HK-2 (cell line): ENCODE measurements around the gene HOXD13.

ENCODE experiments used
- DNase-seq: peaks from one replicate; pipeline ENCODE4 v3.0.0-alpha.2; 2018; ENCODE audit not compliant: unreplicated experiment

HOXD13 gene

DNA sequence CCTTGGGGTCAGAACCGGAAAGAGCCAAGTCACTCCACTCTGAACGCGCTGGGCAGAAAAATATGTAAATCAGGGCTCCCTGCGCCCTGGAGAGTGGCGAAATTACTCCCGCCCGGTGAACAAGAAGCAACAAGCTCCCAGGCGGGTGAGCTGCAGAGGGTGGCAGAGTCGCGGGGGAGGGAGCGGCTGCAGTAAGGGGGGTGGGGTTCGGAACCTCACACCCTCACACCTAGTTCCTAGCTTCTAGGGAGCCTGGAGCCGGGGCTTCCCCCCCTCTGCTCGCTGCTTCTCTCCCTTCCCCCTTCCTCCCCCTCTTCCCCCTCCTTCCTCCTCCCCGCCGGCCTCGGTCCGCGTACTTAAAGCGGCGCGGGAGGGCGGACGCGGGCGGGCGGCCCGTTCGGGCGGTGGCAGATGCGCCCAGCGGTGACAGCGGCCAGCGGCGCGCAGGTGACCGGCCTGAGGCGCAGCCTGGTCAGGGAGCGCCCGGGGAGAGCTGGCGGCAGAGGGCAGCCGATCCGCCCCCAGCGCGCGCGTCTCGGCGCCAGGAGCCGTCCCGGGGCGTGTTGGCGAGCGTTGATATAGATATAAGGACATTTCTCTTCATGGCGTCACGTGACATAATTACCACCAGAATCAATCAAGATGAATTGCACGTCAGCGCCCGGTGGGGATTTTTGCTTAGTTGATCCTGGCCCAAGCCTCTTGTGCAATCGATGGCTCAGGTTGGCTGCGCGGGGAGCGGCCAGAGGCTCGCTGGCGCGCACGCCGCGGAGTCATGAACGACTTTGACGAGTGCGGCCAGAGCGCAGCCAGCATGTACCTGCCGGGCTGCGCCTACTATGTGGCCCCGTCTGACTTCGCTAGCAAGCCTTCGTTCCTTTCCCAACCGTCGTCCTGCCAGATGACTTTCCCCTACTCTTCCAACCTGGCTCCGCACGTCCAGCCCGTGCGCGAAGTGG lies 14.3 kb downstream of the HOXD13 start, which contains the start of gene HOXD11:
Gene HOXD11, plus strand, starts transcription at position 700 of the 959 bp plus-strand sequence. Its CDS starts 76 bp downstream, at position 776.
- DNase-seq, result peak; percentile 62

DNA sequence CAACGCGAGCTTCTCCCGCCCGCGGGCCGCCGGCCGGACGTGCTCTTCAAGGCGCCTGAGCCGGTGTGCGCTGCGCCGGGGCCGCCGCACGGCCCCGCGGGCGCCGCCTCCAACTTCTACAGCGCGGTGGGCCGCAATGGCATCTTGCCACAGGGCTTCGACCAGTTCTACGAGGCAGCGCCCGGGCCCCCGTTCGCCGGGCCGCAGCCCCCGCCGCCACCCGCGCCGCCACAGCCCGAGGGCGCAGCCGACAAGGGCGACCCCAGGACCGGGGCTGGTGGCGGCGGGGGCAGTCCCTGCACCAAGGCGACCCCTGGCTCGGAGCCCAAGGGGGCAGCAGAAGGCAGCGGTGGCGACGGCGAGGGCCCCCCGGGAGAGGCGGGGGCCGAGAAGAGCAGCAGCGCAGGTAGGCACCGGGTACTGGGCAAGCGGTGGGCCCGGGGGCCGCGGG lies 15.2 kb downstream of the HOXD13 start:
- DNase-seq, result no peak

DNA sequence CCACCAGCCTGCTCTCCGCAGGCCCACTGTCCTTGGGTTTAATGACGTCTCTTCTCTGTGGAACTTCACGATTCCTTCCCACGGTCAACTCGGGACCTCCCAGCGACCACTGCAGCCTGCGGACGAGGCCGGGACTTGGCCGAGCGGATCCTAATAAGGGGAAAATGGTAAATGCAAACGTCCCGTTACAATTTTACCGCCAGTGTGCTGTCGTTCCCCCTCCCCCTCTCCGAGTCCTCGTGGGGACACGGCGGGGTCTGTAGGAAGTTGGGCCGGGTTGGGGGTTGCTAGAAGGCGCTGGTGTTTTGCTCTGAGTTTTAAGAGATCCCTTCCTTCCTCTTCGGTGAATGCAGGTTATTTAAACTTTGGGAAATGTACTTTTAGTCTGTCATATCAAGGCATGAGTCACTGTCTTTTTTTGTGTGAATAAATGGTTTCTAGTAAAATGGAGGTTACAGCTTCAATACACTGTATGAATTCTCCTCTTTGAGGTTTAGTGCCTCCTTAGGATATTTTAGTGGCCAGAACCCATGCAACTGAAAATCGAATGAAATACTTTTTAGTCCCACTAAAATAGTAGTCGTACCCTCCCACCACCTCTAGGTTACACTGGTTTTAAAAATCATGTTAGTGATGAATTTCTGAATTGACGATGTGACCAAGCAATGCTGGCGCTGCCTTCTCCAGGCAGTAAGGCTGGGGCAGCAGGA lies 16.8 kb downstream of the HOXD13 start:
- DNase-seq, result no peak

DNA sequence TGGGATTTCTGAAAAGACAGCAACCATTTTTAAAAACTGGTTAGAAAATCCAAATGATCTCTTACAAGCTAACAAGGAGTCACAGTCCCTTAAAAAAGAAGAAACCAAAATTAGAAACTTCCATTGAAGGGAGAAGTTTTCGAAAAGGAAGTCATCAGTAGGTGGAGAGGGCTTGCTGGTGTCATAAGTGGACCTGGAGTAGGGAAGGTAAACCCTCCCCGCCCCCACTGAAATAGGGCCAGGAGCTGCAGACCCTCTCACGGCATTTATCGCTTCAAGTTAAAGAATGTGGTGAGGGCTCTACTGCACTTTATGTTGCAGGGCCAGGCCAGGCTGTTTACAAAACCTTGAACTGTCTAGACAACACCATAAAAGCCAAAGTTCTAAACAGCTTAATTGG lies 17.4 kb downstream of the HOXD13 start:
- DNase-seq, result no peak

DNA sequence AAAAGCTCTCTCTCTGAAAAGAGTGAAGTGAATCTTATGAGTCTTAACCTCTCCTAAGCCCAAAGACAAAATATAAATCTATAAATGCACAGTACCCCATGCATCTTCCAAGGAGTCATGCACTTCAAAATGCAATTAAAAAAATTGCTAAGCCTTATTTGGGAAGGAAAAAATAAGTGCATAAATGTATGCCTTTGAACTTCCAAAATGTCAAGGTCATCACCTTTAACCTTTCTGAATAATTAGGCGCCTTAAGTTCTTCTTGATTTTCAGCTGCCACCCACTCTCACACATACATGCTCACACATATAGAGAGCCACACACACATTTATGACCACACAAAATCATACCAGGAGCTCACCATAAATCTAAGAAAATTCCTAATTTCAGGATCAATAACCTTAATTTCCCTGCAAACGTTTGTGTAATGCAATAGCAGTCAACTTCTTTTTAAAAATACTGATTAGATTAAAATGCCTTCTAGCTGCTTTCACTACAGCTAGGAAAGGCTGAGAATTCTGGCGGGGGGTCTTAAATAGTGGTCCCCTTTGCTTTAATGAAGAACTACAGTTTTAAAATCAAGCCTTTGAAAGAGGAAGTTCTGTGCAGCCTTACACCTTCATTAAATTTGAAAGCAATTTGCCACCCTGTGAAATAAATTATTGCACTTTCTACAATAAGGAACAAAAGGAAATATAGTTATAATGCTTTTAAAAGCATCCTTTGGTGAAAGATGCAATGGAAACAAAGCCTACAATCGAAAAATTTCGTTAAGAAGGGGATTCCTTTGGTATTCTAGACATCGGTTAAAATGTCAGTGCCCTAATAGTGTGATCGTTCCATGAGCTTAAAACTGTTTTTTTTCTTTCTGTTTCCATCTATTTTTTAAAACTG lies 18.1 kb downstream of the HOXD13 start:
- no peak for DNase-seq

DNA sequence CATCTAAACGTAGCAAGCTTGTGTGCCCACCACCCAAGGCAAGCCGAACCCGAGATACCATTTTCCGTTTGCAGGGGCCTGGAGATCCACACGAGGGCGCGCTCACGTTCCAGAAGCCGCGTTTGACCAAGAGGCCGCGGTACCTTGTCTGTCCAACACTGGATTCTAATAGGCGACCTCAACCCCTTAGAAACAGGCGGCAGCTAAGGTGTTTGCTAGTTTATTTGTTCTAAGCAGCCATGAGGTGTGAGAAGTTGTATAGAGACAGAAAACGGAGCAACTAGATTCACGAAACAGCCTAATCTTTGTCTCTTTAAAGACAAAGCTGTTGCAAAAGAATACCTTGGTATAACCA lies 18.8 kb downstream of the HOXD13 start:
- DNase-seq, result no peak

DNA sequence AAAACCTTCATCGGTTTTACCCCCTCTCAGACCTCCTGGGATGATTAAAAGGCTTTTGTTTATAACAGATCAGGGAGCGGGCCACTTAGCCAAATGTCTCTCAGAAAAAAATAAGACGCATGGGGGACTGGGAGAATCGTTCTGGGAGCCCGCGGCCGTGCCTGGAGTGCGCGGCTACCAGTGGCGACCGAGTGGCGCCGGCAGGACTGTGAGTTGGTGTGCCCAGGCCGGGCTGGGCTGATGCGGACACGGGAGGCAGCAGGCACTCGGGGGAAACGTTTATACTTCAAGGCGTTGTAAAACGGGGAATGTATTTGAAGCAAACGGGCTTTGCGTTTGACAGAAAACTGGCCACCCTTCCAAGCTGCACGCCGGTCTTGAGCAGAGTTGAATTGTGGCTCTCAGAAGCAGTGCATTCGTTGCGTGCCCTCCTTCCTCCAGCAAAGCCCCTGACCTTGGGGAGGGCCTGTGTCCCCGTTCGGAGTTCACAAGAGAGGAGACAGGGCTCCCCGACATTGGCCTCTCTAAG lies 19.4 kb downstream of the HOXD13 start:
- no peak for DNase-seq

DNA sequence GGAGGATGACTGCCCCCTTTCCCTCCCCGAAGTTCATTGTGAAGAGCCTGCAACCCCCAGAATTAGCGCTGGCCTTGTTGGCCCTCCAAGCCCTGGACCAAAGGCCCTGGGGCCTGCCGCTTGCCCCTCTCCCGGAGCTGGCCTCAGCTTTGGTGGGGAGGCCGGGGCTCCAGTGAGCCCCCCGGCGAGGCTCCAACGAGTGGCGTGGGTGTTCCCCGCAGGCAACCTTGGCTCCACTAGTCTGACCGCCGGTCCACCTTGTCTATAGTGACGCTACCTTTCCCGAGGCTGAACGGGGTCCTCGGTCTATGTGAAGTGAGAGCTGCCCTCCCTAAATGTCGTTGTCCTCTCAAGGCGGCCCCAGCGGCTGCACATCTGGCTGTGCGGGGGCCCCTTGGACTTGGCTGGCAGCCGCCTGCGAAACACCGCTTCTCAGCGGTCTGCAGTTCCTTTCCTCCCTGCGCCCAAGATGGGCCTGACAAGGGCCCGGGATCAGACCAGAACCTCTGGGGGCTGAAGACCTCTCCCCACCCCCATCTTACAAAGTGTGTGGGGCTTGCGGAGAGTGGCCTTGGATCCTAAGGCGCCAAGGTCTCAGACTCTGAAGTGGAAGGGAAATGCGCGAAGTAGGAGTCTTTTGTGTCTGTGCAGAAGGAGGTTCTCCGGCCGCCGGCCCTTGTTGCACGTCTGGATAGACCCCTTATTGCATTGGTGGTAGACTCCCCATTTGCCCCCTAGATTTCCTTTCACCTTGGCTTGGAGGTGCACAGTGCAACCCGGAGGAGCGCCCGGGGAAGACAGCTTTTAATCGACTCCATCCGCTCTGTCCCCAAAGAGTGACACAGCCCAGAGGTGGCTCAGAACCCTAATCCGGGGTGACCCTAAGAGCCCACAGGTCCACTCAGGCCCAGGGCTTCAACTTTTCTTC lies 20.1 kb downstream of the HOXD13 start:
- DNase-seq, result no peak

DNA sequence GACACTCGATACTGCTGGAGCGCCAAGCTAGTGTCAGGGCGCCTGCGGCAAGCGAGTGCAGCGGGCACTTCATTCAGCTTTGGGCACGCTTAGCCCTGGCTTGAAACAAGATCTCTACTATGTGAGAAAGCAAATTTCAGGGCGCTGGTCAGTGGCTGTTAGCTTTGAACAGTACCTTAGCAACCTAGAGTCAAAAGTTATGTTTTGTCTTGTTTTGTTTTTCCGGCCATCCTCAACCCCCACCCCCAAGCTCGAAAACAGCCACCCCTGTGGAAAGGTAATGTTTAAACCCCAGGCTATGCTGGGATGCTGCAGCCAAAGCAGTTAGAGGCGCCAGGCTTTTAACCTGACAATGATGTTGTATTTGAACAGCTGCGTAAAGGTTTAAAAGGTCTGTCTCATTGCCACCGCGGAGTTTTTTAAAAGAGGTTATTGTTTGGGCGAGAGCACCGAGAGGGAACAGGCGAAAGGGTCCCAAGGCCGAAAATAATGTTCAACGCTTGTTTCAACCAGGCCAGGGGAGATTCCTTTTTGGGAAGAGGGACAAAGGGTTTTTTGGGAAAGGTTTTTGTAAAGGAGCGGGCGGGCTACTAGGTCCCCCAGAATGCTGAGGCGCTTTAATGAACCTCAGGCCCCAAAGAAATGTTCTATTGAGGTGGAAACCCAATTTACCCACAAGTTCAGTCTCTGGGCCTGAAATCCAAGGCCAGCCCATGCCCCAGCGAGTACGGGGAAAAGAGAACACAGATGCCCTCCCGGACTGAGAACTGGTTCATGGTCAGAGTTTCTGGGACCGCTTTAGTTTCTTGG lies 21.8 kb downstream of the HOXD13 start:
- no peak for DNase-seq

DNA sequence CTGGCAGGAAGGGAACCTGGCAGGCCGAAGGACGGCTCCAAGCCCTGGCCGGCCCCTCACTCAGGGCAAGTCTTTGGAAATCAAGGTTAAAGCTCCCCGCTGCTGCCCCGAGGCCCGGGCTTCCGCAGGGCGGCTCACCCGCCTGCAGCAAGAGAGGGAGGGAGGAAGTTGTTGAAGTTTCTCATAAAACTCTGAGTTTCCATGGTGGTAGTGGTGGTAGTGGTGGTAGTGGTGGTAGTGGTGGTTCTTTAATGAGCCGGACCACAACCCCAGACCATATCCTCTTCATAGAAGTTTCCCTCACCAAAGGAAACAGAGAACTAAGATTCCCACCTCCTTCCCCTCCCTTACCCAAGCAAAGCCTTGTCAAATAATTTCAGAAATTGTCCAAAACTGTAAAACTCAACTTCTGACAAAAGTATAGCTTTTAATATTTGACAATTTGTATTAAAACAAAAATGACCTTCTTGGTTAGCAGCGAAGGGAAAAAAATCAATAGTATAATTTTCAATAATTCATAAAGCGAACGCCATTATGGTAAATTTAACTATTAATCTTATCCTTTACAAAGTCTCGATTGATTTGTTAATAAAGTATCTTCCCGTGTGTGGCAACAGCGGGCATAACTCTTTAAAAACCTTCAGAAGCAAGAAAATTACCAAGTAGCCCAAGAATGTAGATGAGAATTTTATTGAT lies 22.6 kb downstream of the HOXD13 start:
- no peak for DNase-seq

DNA sequence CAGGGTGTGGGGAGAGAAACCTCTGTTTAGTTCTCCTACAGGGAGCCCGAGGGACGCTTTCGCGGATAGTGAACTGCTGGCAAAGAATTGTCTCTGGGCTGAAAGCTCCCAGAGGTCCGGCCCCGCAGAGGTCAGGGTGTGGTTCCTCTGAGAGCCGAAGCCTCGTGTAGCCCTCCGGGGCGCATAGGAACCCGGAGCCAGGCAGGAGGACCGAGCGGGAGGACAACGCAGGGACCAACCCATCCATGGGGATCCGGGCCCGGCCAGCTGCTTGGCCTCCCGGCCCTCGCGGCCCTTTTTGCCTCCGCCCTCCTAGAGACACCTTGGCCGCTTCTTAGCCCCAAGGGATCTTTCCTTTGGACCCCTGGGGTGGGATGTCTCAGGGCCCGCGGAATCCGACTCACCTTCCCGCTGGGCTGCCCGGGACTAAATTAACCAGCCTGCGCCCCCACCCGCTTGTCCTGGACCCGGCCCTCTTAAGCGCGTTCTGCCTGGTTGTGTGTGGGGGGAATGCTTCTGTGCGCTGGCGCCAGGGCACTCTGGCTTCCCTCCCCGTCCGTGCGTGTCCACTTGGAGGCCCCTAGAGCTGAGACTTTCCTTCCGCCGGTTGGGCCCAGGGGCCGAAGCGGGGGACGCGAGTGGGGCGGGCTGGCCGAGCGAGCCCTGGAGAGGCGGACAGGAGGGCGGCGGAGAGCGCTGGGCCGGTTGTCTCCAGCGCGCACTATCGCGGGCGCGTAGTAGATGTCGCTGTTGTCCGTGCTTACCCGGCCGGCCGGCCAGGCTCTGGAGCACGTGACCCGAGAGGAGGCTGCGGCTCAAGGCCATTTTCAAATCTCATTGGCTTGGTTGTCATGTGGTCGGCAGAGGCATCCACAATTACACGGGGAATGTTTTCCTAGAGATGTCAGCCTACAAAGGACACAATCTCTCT lies 23.6 kb downstream of the HOXD13 start, which contains the start of gene HOXD10:
Gene HOXD10, plus strand, starts transcription at position 896 of the 931 bp plus-strand sequence. CDS start 56 bp downstream, outside the sequence.
- no peak for DNase-seq

DNA sequence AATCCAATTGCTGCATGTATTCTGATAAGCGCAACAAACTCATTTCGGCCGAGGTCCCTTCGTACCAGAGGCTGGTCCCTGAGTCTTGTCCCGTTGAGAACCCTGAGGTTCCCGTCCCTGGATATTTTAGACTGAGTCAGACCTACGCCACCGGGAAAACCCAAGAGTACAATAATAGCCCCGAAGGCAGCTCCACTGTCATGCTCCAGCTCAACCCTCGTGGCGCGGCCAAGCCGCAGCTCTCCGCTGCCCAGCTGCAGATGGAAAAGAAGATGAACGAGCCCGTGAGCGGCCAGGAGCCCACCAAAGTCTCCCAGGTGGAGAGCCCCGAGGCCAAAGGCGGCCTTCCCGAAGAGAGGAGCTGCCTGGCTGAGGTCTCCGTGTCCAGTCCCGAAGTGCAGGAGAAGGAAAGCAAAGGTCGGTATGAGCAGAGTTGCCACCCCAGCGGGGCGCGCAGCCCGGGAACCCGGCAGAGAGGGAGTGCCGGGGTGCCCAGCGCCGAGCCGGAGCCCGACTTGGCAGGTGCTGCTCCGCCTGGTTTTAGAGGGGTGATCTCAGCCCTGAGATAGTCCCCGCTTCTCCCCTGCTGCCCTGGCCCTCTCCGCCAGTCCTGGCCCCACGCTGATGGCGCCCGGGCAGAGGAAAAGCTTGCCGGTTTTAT lies 24.8 kb downstream of the HOXD13 start:
- no peak for DNase-seq

DNA sequence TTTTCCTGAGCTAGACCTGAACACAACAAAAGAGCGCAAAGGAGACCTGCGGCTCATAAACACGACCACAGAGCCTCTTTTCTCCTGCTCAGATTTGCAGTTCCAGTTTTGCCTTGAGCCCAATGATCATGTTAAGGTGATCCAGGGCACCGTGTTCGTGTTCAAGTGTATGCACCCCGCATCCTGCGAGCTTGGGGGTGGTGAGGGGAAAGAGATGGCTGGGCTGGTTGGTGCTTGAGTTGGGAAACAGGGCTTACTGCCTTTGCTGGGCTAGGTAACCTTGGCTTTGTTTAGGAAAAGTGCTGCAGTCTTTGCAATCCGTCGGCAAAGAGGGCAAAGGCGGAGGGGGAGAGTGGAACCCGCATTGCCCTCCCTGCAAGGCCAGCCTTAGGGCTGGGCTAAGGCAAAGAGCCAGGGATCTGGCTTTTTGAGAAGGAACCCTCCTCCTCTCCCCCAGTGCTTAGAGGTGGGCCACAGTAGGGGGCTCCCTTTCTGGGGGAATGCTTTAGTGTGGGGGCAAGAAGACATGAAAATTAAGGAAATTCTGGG lies 25.4 kb downstream of the HOXD13 start:
- DNase-seq, result no peak

DNA sequence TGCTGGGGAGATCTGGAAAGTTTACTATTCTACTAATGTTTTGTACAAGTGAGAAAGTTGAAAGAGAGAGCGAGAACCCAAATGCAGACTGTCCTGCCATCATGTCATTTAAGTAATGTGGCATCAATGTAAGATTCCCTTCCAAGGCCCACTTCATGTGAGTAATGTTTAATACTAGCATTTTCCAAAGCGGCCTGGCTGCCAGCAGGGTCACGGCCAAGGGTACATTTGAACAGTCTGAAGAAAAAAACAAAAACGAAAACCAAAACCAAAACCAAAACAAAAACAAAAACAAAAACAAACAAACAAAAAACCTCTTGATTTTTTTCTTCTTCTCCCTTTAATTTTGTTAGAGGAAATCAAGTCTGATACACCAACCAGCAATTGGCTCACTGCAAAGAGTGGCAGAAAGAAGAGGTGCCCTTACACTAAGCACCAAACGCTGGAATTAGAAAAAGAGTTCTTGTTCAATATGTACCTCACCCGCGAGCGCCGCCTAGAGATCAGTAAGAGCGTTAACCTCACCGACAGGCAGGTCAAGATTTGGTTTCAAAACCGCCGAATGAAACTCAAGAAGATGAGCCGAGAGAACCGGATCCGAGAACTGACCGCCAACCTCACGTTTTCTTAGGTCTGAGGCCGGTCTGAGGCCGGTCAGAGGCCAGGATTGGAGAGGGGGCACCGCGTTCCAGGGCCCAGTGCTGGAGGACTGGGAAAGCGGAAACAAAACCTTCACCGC lies 26.2 kb downstream of the HOXD13 start:
- no peak for DNase-seq

DNA sequence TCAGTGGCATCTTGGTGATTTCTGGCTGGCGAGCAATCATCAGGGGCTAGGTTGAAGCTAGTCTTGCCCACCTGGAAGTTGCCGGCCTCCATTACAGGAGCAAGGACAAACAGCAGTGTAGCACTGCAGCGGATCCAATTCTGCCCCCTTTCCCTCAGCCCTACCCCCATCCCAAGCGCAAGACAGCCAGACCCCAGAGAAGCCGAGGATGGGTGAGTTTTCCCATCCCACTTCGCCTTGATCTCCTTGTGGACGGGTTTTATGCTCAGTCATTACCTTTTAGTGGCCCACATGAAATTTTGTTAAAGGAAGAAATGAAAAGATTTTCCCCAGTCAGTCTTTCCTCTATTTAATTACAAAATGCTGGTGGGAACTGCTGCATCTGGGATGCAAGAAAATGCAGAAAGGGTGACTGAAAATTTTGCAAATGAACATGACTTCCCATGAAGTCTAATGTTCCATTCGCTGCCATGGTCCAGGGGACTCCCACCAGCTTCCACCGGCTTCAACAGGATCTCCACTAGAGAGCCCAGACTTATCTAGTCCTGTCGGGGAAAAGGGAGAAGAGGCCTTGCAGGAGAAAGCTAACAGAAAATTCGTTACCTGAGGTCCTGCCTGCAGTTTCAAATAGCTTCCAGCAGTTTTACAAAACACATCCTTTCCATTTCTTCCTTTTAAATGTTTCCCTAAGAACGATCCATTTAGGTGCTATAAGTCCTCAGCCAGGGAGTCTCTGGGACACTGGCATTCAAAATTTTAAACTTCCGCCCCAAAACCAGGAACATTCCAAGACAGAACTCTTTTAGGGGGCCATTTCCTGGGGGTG lies 28.1 kb downstream of the HOXD13 start:
- no peak for DNase-seq
